H1 (cell line): ENCODE data around the gene SNX6.

Source experiments
- RAD21 ChIP-seq, 2 experiments: IDR thresholded peaks in 1 of 2; conservative IDR thresholded peaks in 1 of 2; 2 replicates each; pipeline ENCODE4 v1.6.1; 2011; ENCODE audit warnings: low read depth in 2 of 2, low read length in 2 of 2, improper control_type of control experiment in 1 of 2, inconsistent platforms in 1 of 2, mild to moderate bottlenecking in 1 of 2, moderate library complexity in 1 of 2
- TF ChIP-seq, protein P1 (sequence below): IDR thresholded peaks from 2 replicates; pipeline ENCODE4 v1.6.1; 2012; ENCODE audit warnings: inconsistent platforms

DNA sequence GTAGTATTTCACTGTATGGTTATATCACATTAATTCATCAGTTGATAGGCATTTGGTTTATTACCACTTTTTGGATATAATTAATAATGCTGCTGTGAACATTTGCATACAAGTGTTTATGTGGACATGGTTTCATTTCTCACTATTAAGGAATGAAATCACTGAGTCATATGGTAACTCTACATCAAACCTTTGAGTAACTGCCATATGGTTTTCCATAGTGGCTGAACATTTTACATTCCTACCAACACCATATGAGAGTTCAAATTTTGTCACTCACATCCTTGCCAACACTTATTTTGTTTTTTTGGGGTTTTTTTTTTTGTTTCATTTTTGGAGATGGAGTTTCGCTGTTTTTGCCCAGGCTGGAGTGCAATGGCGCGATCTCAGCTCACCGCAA lies 60.2 kb downstream of the SNX6 start:
- TF ChIP-seq RAD21 (IDR thresholded peaks at IDR 0.05 in 1 of 2, conservative IDR thresholded peaks at IDR 0.05 in 1 of 2; ENCODE audit: low read depth in 2 of 2, low read length in 2 of 2), result no peak
- TF ChIP-seq, protein P1, sequence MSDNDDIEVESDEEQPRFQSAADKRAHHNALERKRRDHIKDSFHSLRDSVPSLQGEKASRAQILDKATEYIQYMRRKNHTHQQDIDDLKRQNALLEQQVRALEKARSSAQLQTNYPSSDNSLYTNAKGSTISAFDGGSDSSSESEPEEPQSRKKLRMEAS, result no peak
